KBM-7 (cell line): Measurements from ENCODE around the gene CAMK1D.
"Not testable (repeated sequence)": the region's sequence is repeated elsewhere in the genome, so short reads cannot be mapped to it uniquely, and the experiment has no call there.

Experiments used
- DNase-seq: peaks from one replicate; pipeline ENCODE4 v3.0.0-alpha.2; 2015
- in situ Hi-C: fragments of 300-500 bp; cut with MboI; formaldehyde crosslinking; loops from 2 replicates; pipeline ENCODE4 v1.14.3; 2020; ENCODE audit warnings: low sequenced_read_pairs, low pct_unique_long_range_greater_than_20kb, mixed read lengths

CAMK1D gene

GRCh38 chr10:12795315-12796110 lies 446.2 kb downstream of the CAMK1D start:
- no peak for DNase-seq
- in situ Hi-C loops: no loop called here

- in situ Hi-C loops: no loop called here
- no peak for DNase-seq
Measured at GRCh38 chr10:12796401-12797160, 447.2 kb downstream of the CAMK1D start.

- no peak for DNase-seq
- in situ Hi-C loops: no loop called here
Measured at GRCh38 chr10:12797471-12798262, 448.3 kb downstream of the CAMK1D start.

GRCh38 chr10:12799144-12799543 lies 449.8 kb downstream of the CAMK1D start:
- in situ Hi-C loops: no loop called here
- DNase-seq: no peak

- in situ Hi-C loops: no loop called here
- no peak for DNase-seq
Measured at GRCh38 chr10:12799714-12800113, 450.4 kb downstream of the CAMK1D start.

GRCh38 chr10:12800302-12800701 lies 451.0 kb downstream of the CAMK1D start:
- no peak for DNase-seq
- in situ Hi-C loops: no loop called here

- in situ Hi-C loops: no loop called here
- DNase-seq: no peak
Measured at GRCh38 chr10:12801214-12802087, 452.1 kb downstream of the CAMK1D start.

- in situ Hi-C loops: no loop called here
- no peak for DNase-seq
Measured at GRCh38 chr10:12803776-12804175, 454.4 kb downstream of the CAMK1D start.

- no peak for DNase-seq
Measured at GRCh38 chr10:12806228-12807095, 457.1 kb downstream of the CAMK1D start.

GRCh38 chr10:12807096-12807755 lies 457.9 kb downstream of the CAMK1D start:
- DNase-seq: no peak
- in situ Hi-C loops: no loop called here

More at GRCh38 chr10:12806228-12807095, 457.1 kb downstream of the CAMK1D start:
- in situ Hi-C loops: no loop called here

- no peak for DNase-seq
- in situ Hi-C loops: no loop called here
Measured at GRCh38 chr10:12808014-12808613, 458.8 kb downstream of the CAMK1D start.

- in situ Hi-C loops: not testable (repeated sequence)
- peak; percentile 5 for DNase-seq
Measured at GRCh38 chr10:12810046-12810445, 460.7 kb downstream of the CAMK1D start.

GRCh38 chr10:12811826-12812225 lies 462.5 kb downstream of the CAMK1D start:
- no peak for DNase-seq
- in situ Hi-C loops: no loop called here

- no peak for DNase-seq
- in situ Hi-C loops: no loop called here
Measured at GRCh38 chr10:12812571-12812970, 463.2 kb downstream of the CAMK1D start.

- in situ Hi-C loops: no loop called here
- no peak for DNase-seq
Measured at GRCh38 chr10:12814166-12814565, 464.8 kb downstream of the CAMK1D start.

GRCh38 chr10:12819071-12819470 lies 469.7 kb downstream of the CAMK1D start:
- DNase-seq: no peak
- in situ Hi-C loops: no loop called here

- in situ Hi-C loops: no loop called here
- DNase-seq: no peak
Measured at GRCh38 chr10:12819656-12820055, 470.3 kb downstream of the CAMK1D start.
